K562 (cell line): ENCODE data around the gene BORA. TPM values are rescaled to one million over a fixed set of nuclear protein-coding genes. Genes with fewer than 3 reads are reported as not detected.

Experiments used
- BCLAF1 ChIP-seq, 2 experiments: fragments of 450-650 bp in 1 of 2; IDR thresholded peaks; 2 replicates each; pipeline ENCODE4 v1.6.1; 2011 to 2017; ENCODE audit warnings: low read depth in 2 of 2, antibody characterized with exemption in 1 of 2, borderline replicate concordance in 1 of 2, low read length in 1 of 2, mild to moderate bottlenecking in 1 of 2, mixed read lengths in 1 of 2; ENCODE audit not compliant: control insufficient read depth in 1 of 2
- COPS2 ChIP-seq: fragments of 450-650 bp; conservative IDR thresholded peaks from 2 replicates; pipeline ENCODE4 v1.6.1; 2016; ENCODE audit warnings: mild to moderate bottlenecking, moderate library complexity
- DNMT1 ChIP-seq: fragments of 450-650 bp; IDR thresholded peaks from 2 replicates; pipeline ENCODE4 v1.6.1; 2016; ENCODE audit warnings: antibody characterized with exemption, mild to moderate bottlenecking
- ELF4 ChIP-seq: fragments of 450-650 bp; formaldehyde crosslinking; IDR thresholded peaks from 2 replicates; pipeline ENCODE4 v1.4.0; 2022; ENCODE audit warnings: missing genetic modification characterization
- EP400 ChIP-seq: fragments of 450-650 bp; IDR thresholded peaks from 2 replicates; pipeline ENCODE4 v1.6.1; 2017; ENCODE audit warnings: antibody characterized with exemption, mild to moderate bottlenecking, moderate library complexity
- FOS ChIP-seq: IDR thresholded peaks from 3 replicates; pipeline ENCODE4 v1.6.1; 2011; ENCODE audit not compliant: insufficient read length; ENCODE audit errors: extremely low read depth
- HDAC1 ChIP-seq, 2 experiments: fragments of 450-650 bp; IDR thresholded peaks; 2 replicates each; pipeline ENCODE4 v1.6.1; 2016 to 2017; ENCODE audit warnings: inconsistent platforms in 1 of 2, mild to moderate bottlenecking in 1 of 2, moderate library complexity in 1 of 2
- NCOA2 ChIP-seq, 2 experiments: fragments of 450-650 bp; IDR thresholded peaks; 2 replicates each; pipeline ENCODE4 v1.6.1; 2018; ENCODE audit warnings: mild to moderate bottlenecking in 2 of 2, moderate library complexity in 1 of 2; ENCODE audit not compliant: partially characterized antibody in 2 of 2
- NR2C2 ChIP-seq, 2 experiments: fragments of 200-800 bp in 1 of 2; sonication (Bioruptor generic) in 1 of 2; sonication (generic) in 1 of 2; formaldehyde crosslinking in 1 of 2; IDR thresholded peaks; 2 replicates each; pipeline versions ENCODE4 v1.6.1 to v1.8.0; 2016 to 2022; ENCODE audit warnings: mild to moderate bottlenecking in 1 of 2, missing compliant biosample characterization in 1 of 2, missing genetic modification characterization in 1 of 2, missing genetic modification reagents in 1 of 2
- RCOR1 ChIP-seq, 2 experiments: IDR thresholded peaks; 2 replicates each; pipeline ENCODE4 v1.6.1; 2012; ENCODE audit warnings: low read depth in 2 of 2, low read length in 2 of 2, borderline replicate concordance in 1 of 2, improper control_type of control experiment in 1 of 2
- ZNF12 ChIP-seq: sonication (generic); formaldehyde crosslinking; IDR thresholded peaks from 2 replicates; pipeline ENCODE4 v1.4.0; 2020; ENCODE audit warnings: mild to moderate bottlenecking, missing genetic modification reagents
- ZNF212 ChIP-seq: fragments of 450-650 bp; formaldehyde crosslinking; IDR thresholded peaks from 2 replicates; pipeline ENCODE4 v1.4.0; 2020; ENCODE audit warnings: mild to moderate bottlenecking
- ZNF274 ChIP-seq: IDR thresholded peaks from 2 replicates; pipeline ENCODE4 v1.6.1; 2011; ENCODE audit warnings: low read depth, mild to moderate bottlenecking, low read length, moderate library complexity, borderline replicate concordance
- polyA plus RNA-seq, 8 experiments: library from polyadenylated mRNA; depleted of rRNA in 4 of 8; stranded (reverse) in 5 of 8; unstranded in 3 of 8; fragments of >200 nt; fragmentation: Nextera tagmentation in 2 of 8; fragmentation: Illumina TruSeq in 1 of 8; extraction: Ambion mirVana in 2 of 8; extraction: Trizol in 1 of 8; gene quantifications; 2 replicates each; pipeline versions ENCODE4 v1.2.1 to v1.2.3, GENCODE V29; 2011 to 2014; ENCODE audit warnings: inconsistent platforms in 1 of 8, missing spikeins in 1 of 8
- total RNA-seq, 7 experiments: library from RNA; depleted of rRNA in 6 of 7; stranded (reverse); fragments of >200 nt in 6 of 7; fragmentation: Illumina TruSeq in 2 of 7; extraction: Trizol in 2 of 7; gene quantifications; 2 replicates each; pipeline versions ENCODE4 v1.2.1 to v1.2.3, GENCODE V29; 2011 to 2021; ENCODE audit warnings: low replicate concordance in 1 of 7
- TF ChIP-seq, protein P1 (sequence below): fragments of 450-650 bp; formaldehyde crosslinking; IDR thresholded peaks from 2 replicates; pipeline ENCODE4 v1.4.0; 2020; ENCODE audit warnings: mild to moderate bottlenecking, moderate library complexity

The BORA gene
- total and polyA plus RNA-seq, 9 of the 15 experiments (the other 6 are each of a cell fraction or from before 2014, with no cell fraction given), result 12.4 to 21.5 (median 18.2) TPM

DNA sequence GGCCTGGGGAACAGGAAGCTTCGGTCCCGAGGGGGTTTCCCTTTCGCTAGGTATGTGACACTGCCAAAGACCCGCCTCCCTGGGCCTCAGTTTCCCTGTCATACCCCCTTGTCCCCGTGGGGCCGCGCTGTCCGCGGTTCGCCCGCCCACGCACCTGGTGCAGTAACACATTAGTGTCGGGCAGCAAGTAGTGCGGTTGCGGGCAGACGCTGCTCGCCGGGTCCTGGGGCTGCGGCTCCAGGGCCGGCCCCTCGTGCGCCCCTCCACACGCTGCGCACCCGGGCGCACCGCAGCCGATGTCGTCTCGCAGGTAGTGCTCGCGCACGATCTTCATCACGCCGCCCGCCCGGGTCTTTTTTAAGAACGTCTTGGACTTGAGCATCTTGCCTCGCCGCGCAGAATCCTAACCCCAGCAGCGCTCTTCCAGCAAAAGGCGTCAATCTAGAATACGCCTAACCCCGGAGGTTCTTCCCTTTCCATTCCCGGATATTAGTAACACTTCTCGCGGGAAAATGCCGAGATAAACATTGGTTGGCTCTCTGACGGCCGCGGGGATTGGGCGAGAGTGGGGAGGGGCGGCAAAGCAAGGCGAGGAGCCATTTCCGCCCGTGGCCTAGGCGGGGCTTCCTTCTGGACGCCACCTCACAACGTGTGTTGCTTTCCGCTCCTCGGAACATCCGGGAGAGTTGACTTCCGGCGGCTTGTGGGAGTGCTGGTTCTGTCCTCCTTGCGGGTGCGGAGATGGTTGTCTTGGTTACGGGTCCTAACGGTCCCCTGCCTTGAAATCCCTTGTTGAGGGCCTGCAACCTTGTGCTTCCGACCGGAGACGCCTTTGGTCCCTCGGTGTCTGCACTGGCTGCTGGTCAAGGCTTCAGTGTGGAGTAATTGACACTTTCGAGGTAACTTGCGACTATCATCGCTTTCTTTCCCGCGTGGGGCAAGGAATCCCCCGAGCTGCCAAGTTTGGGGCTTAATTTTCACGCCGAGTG is 54.0 kb downstream of the BORA start, which contains the start of the genes DIS3 and PIBF1 (continued):
- no peak for TF ChIP-seq ZNF274
- TF ChIP-seq, protein P1, sequence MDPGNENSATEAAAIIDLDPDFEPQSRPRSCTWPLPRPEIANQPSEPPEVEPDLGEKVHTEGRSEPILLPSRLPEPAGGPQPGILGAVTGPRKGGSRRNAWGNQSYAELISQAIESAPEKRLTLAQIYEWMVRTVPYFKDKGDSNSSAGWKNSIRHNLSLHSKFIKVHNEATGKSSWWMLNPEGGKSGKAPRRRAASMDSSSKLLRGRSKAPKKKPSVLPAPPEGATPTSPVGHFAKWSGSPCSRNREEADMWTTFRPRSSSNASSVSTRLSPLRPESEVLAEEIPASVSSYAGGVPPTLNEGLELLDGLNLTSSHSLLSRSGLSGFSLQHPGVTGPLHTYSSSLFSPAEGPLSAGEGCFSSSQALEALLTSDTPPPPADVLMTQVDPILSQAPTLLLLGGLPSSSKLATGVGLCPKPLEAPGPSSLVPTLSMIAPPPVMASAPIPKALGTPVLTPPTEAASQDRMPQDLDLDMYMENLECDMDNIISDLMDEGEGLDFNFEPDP, result no peak
- no peak for TF ChIP-seq COPS2
- TF ChIP-seq NCOA2 (IDR thresholded peaks at IDR 0.05; ENCODE audit: partially characterized antibody in 2 of 2), result no peak
- no peak for TF ChIP-seq DNMT1
- peak; percentile 89 for TF ChIP-seq EP400
- peak in 1 of 2 experiments; percentile 65; a peak in 2 of 4 replicates for TF ChIP-seq HDAC1 (IDR thresholded peaks at IDR 0.05)
- no peak for TF ChIP-seq NR2C2 (CRISPR knock-in tag; IDR thresholded peaks at IDR 0.05)
- TF ChIP-seq NR2C2 (tag; IDR thresholded peaks at IDR 0.05), result peak; percentile 91
- TF ChIP-seq ELF4 (CRISPR knock-in tag), result no peak
- 0 out of 4 replicates have a peak, but pooled peaks of 1 of the 2 experiments have one; percentile 23 for TF ChIP-seq RCOR1 (IDR thresholded peaks at IDR 0.05; ENCODE audit: borderline replicate concordance in 1 of 2, low read depth in 2 of 2, low read length in 2 of 2)
- no peak for TF ChIP-seq ZNF12 (CRISPR knock-in tag)
- TF ChIP-seq ZNF212 (CRISPR knock-in tag), result no peak
- no peak for TF ChIP-seq FOS
- 0 out of 4 replicates have a peak, but pooled peaks of 1 of the 2 experiments have one; percentile 58 for TF ChIP-seq BCLAF1 (IDR thresholded peaks at IDR 0.05; ENCODE audit: borderline replicate concordance in 1 of 2, control insufficient read depth in 1 of 2, low read depth in 2 of 2, low read length in 1 of 2)
